HEK293 (cell line): ENCODE data around the gene TSC22D1.

Experiments
- EGR2 ChIP-seq: fragments of 450-650 bp; formaldehyde crosslinking; IDR thresholded peaks from 2 replicates; pipeline ENCODE4 v1.5.1; 2016; ENCODE audit warnings: low read depth, missing biosample characterization, missing genetic modification characterization
- KLF1 ChIP-seq: fragments of 450-650 bp; formaldehyde crosslinking; IDR thresholded peaks from 2 replicates; pipeline ENCODE4 v1.5.1; 2016; ENCODE audit warnings: missing biosample characterization, missing genetic modification characterization
- KLF10 ChIP-seq: fragments of 450-650 bp; IDR thresholded peaks from 2 replicates; pipeline ENCODE4 v1.5.1; 2018; ENCODE audit warnings: missing biosample characterization, mild to moderate bottlenecking, missing genetic modification characterization
- KLF9 ChIP-seq: fragments of 450-650 bp; formaldehyde crosslinking; IDR thresholded peaks from 2 replicates; pipeline ENCODE4 v1.5.1; 2016; ENCODE audit warnings: missing biosample characterization, missing genetic modification characterization, low read depth
- MEIS1 ChIP-seq: sonication (generic); formaldehyde crosslinking; IDR thresholded peaks from 2 replicates; pipeline ENCODE4 v1.8.1; 2022; ENCODE audit warnings: missing genetic modification reagents, mild to moderate bottlenecking, borderline replicate concordance
- TRIM28 ChIP-seq: IDR thresholded peaks from 2 replicates; pipeline ENCODE4 v1.6.1; 2011; ENCODE audit warnings: low read length, control low read depth, borderline replicate concordance
- TSHZ1 ChIP-seq: fragments of 450-650 bp; formaldehyde crosslinking; IDR thresholded peaks from 2 replicates; pipeline ENCODE4 v1.5.1; 2016; ENCODE audit warnings: missing biosample characterization, missing genetic modification characterization, borderline replicate concordance
- YY2 ChIP-seq: fragments of 450-650 bp; formaldehyde crosslinking; IDR thresholded peaks from 2 replicates; pipeline ENCODE4 v1.5.1; 2016; ENCODE audit warnings: missing biosample characterization, missing genetic modification characterization
- ZBTB17 ChIP-seq: fragments of 450-650 bp; formaldehyde crosslinking; IDR thresholded peaks from 2 replicates; pipeline ENCODE4 v1.5.1; 2016; ENCODE audit warnings: missing biosample characterization, missing genetic modification characterization
- ZBTB7A ChIP-seq: fragments of 450-650 bp; formaldehyde crosslinking; IDR thresholded peaks from 2 replicates; pipeline ENCODE4 v1.5.1; 2016; ENCODE audit warnings: low read depth, missing biosample characterization, missing genetic modification characterization
- ZFP69B ChIP-seq: fragments of 450-650 bp; formaldehyde crosslinking; IDR thresholded peaks from 2 replicates; pipeline ENCODE4 v1.5.1; 2016; ENCODE audit warnings: missing biosample characterization, missing genetic modification characterization
- ZNF18 ChIP-seq: fragments of 450-650 bp; formaldehyde crosslinking; IDR thresholded peaks from 2 replicates; pipeline ENCODE4 v1.5.1; 2016; ENCODE audit warnings: missing biosample characterization, missing genetic modification characterization
- ZNF266 ChIP-seq: fragments of 450-650 bp; formaldehyde crosslinking; IDR thresholded peaks from 2 replicates; pipeline ENCODE4 v1.5.1; 2016; ENCODE audit warnings: missing biosample characterization, missing genetic modification characterization, low read depth
- ZNF37A ChIP-seq: fragments of 450-650 bp; IDR thresholded peaks from 2 replicates; pipeline ENCODE4 v1.5.1; 2018; ENCODE audit warnings: missing biosample characterization, missing genetic modification characterization
- ZNF449 ChIP-seq: fragments of 450-650 bp; formaldehyde crosslinking; IDR thresholded peaks from 2 replicates; pipeline ENCODE4 v1.5.1; 2017; ENCODE audit warnings: missing biosample characterization, mild to moderate bottlenecking, missing genetic modification characterization, moderate library complexity
- ZNF501 ChIP-seq: fragments of 450-650 bp; formaldehyde crosslinking; IDR thresholded peaks from 2 replicates; pipeline ENCODE4 v1.5.1; 2016; ENCODE audit warnings: missing biosample characterization, missing genetic modification characterization
- ZNF555 ChIP-seq: fragments of 450-650 bp; formaldehyde crosslinking; conservative IDR thresholded peaks from 2 replicates; pipeline ENCODE4 v1.5.1; 2017; ENCODE audit warnings: missing biosample characterization, mild to moderate bottlenecking, missing genetic modification characterization, inconsistent platforms
- ZNF558 ChIP-seq: fragments of 450-650 bp; formaldehyde crosslinking; IDR thresholded peaks from 2 replicates; pipeline ENCODE4 v1.5.1; 2016; ENCODE audit warnings: missing biosample characterization, missing genetic modification characterization
- ZNF561 ChIP-seq: fragments of 450-650 bp; IDR thresholded peaks from 2 replicates; pipeline ENCODE4 v1.5.1; 2018; ENCODE audit warnings: missing biosample characterization, missing genetic modification characterization, borderline replicate concordance
- ZNF571 ChIP-seq: fragments of 450-650 bp; formaldehyde crosslinking; IDR thresholded peaks from 2 replicates; pipeline ENCODE4 v1.5.0; 2017; ENCODE audit warnings: missing biosample characterization, missing genetic modification characterization
- ZNF629 ChIP-seq: fragments of 450-650 bp; formaldehyde crosslinking; IDR thresholded peaks from 2 replicates; pipeline ENCODE4 v1.5.1; 2017; ENCODE audit warnings: missing biosample characterization, missing genetic modification characterization
- ZNF670 ChIP-seq: fragments of 450-650 bp; formaldehyde crosslinking; IDR thresholded peaks from 2 replicates; pipeline ENCODE4 v1.5.1; 2016; ENCODE audit warnings: missing biosample characterization, missing genetic modification characterization, low read depth
- ZSCAN18 ChIP-seq: fragments of 450-650 bp; formaldehyde crosslinking; IDR thresholded peaks from 2 replicates; pipeline ENCODE4 v1.5.1; 2016; ENCODE audit warnings: missing biosample characterization, missing genetic modification characterization
- TF ChIP-seq, protein P1 (sequence below): fragments of 450-650 bp; formaldehyde crosslinking; IDR thresholded peaks from 2 replicates; pipeline ENCODE4 v1.5.1; 2016; ENCODE audit warnings: missing biosample characterization, missing genetic modification characterization
- TF ChIP-seq, protein P2 (sequence below): fragments of 450-650 bp; formaldehyde crosslinking; IDR thresholded peaks from 2 replicates; pipeline ENCODE4 v1.5.1; 2017; ENCODE audit warnings: missing biosample characterization, missing genetic modification characterization
- TF ChIP-seq, protein P3 (sequence below): fragments of 450-650 bp; formaldehyde crosslinking; IDR thresholded peaks from 2 replicates; pipeline ENCODE4 v1.5.1; 2016; ENCODE audit warnings: missing biosample characterization, missing genetic modification characterization

TSC22D1 gene

GRCh38 chr13:44575741-44576350 is at the start of gene TSC22D1 (continued):
- TF ChIP-seq ZNF449 (tag by site-specific recombination) (no peak), MEIS1 (CRISPR knock-in tag) (no peak), TSHZ1 (tag by site-specific recombination) (no peak), ZFP69B (tag by site-specific recombination) (no peak), ZNF558 (tag by site-specific recombination) (no peak), ZBTB17 (tag by site-specific recombination) (peak; percentile 59), ZNF37A (tag by site-specific recombination) (no peak), EGR2 (tag by site-specific recombination) (peak; percentile 53), KLF10 (tag by site-specific recombination) (no peak; the same call in 1 of the 2 replicates), ZSCAN18 (no peak), ZNF629 (tag by site-specific recombination) (no peak), ZBTB7A (tag by site-specific recombination) (no peak), ZNF501 (tag by site-specific recombination) (peak; percentile 40; the same call in 1 of the 2 replicates), YY2 (no peak), ZNF266 (no peak), KLF1 (no peak), ZNF18 (no peak), ZNF670 (tag by site-specific recombination) (no peak), KLF9 (0 out of 2 replicates have a peak, but pooled peaks have one; percentile 18), ZNF571 (no peak), ZNF555 (tag by site-specific recombination) (no peak), ZNF561 (tag by site-specific recombination) (no peak), TRIM28 (no peak)
- TF ChIP-seq, protein P1, sequence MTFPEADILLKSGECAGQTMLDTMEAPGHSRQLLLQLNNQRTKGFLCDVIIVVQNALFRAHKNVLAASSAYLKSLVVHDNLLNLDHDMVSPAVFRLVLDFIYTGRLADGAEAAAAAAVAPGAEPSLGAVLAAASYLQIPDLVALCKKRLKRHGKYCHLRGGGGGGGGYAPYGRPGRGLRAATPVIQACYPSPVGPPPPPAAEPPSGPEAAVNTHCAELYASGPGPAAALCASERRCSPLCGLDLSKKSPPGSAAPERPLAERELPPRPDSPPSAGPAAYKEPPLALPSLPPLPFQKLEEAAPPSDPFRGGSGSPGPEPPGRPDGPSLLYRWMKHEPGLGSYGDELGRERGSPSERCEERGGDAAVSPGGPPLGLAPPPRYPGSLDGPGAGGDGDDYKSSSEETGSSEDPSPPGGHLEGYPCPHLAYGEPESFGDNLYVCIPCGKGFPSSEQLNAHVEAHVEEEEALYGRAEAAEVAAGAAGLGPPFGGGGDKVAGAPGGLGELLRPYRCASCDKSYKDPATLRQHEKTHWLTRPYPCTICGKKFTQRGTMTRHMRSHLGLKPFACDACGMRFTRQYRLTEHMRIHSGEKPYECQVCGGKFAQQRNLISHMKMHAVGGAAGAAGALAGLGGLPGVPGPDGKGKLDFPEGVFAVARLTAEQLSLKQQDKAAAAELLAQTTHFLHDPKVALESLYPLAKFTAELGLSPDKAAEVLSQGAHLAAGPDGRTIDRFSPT (tag by site-specific recombination), result no peak
- TF ChIP-seq, protein P2, sequence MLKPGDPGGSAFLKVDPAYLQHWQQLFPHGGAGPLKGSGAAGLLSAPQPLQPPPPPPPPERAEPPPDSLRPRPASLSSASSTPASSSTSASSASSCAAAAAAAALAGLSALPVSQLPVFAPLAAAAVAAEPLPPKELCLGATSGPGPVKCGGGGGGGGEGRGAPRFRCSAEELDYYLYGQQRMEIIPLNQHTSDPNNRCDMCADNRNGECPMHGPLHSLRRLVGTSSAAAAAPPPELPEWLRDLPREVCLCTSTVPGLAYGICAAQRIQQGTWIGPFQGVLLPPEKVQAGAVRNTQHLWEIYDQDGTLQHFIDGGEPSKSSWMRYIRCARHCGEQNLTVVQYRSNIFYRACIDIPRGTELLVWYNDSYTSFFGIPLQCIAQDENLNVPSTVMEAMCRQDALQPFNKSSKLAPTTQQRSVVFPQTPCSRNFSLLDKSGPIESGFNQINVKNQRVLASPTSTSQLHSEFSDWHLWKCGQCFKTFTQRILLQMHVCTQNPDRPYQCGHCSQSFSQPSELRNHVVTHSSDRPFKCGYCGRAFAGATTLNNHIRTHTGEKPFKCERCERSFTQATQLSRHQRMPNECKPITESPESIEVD (tag by site-specific recombination), result no peak
- TF ChIP-seq, protein P3, sequence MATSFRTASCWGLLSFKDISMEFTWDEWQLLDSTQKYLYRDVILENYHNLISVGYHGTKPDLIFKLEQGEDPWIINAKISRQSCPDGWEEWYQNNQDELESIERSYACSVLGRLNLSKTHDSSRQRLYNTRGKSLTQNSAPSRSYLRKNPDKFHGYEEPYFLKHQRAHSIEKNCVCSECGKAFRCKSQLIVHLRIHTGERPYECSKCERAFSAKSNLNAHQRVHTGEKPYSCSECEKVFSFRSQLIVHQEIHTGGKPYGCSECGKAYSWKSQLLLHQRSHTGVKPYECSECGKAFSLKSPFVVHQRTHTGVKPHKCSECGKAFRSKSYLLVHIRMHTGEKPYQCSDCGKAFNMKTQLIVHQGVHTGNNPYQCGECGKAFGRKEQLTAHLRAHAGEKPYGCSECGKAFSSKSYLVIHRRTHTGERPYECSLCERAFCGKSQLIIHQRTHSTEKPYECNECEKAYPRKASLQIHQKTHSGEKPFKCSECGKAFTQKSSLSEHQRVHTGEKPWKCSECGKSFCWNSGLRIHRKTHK (tag by site-specific recombination), result no peak
